K562 (cell line): ENCODE results near the gene NUDT21. TPM values are rescaled to one million over a fixed set of nuclear protein-coding genes. Genes with fewer than 3 reads are reported as not detected.

Experiments used
- CBFA2T2 ChIP-seq: fragments of 450-650 bp; conservative IDR thresholded peaks from 2 replicates; pipeline ENCODE4 v1.6.1; 2017; ENCODE audit warnings: mild to moderate bottlenecking
- CLOCK ChIP-seq: fragments of 250-450 bp; sonication (Bioruptor Pico); IDR thresholded peaks from 2 replicates; pipeline ENCODE4 v1.4.0; 2020; ENCODE audit warnings: mild to moderate bottlenecking, moderate library complexity, borderline replicate concordance
- CREM ChIP-seq: IDR thresholded peaks from 2 replicates; pipeline ENCODE4 v1.6.1; 2014; ENCODE audit warnings: antibody characterized with exemption, low read depth
- ETS2 ChIP-seq: IDR thresholded peaks from 2 replicates; pipeline ENCODE4 v1.6.1; 2016; ENCODE audit warnings: borderline replicate concordance, missing genetic modification characterization, mild to moderate bottlenecking, moderate library complexity, missing compliant biosample characterization; ENCODE audit not compliant: poor library complexity, severe bottlenecking
- HBP1 ChIP-seq: fragments of 450-650 bp; formaldehyde crosslinking; IDR thresholded peaks from 2 replicates; pipeline ENCODE4 v1.4.0; 2022; ENCODE audit warnings: missing genetic modification characterization
- JUNB ChIP-seq: fragments of 450-650 bp; formaldehyde crosslinking; conservative IDR thresholded peaks from 2 replicates; pipeline ENCODE4 v1.4.0; 2020; ENCODE audit warnings: mild to moderate bottlenecking
- LCOR ChIP-seq: sonication (generic); formaldehyde crosslinking; IDR thresholded peaks from 2 replicates; pipeline ENCODE4 v1.8.0; 2022; ENCODE audit warnings: mild to moderate bottlenecking, missing genetic modification reagents
- MCM7 ChIP-seq, 2 experiments: fragments of 450-650 bp; IDR thresholded peaks; 2 replicates each; pipeline ENCODE4 v1.6.1; 2016 to 2018
- MTA1 ChIP-seq: fragments of 450-650 bp; IDR thresholded peaks from 2 replicates; pipeline ENCODE4 v1.6.1; 2017; ENCODE audit warnings: borderline replicate concordance
- MYC ChIP-seq, 2 experiments: fragments of 250-450 bp in 1 of 2; sonication (Bioruptor Pico) in 1 of 2; IDR thresholded peaks; 2 replicates each; pipeline versions ENCODE4 v1.5.1 to v1.6.1; 2012 to 2021; ENCODE audit warnings: low read depth in 2 of 2, borderline replicate concordance in 1 of 2, improper control_type of control experiment in 1 of 2, low read length in 1 of 2, mild to moderate bottlenecking in 1 of 2, moderate library complexity in 1 of 2
- PML ChIP-seq: IDR thresholded peaks from 2 replicates; pipeline ENCODE4 v1.6.1; 2012; ENCODE audit warnings: low read length, inconsistent platforms
- SIN3A ChIP-seq, 2 experiments: fragments of 150-350 bp in 1 of 2; IDR thresholded peaks; 2 replicates each; pipeline ENCODE4 v1.6.1; 2011 to 2016; ENCODE audit warnings: borderline replicate concordance in 2 of 2, low read depth in 2 of 2, low read length in 2 of 2, mild to moderate bottlenecking in 2 of 2, moderate library complexity in 2 of 2; ENCODE audit not compliant: control insufficient read depth in 1 of 2
- SMAD1 ChIP-seq: fragments of 150-350 bp; IDR thresholded peaks from 2 replicates; pipeline ENCODE4 v1.6.1; 2014; ENCODE audit warnings: low read length, low read depth; ENCODE audit not compliant: partially characterized antibody
- TEAD1 ChIP-seq, 2 experiments: fragments of 450-650 bp in 1 of 2; sonication (generic) in 1 of 2; formaldehyde crosslinking; IDR thresholded peaks; 2 replicates each; pipeline versions ENCODE4 v1.4.0 to v1.8.0; 2020 to 2022; ENCODE audit warnings: mild to moderate bottlenecking in 2 of 2, missing genetic modification reagents in 1 of 2
- ZBTB1 ChIP-seq: sonication (generic); formaldehyde crosslinking; IDR thresholded peaks from 2 replicates; pipeline ENCODE4 v1.8.1; 2023; ENCODE audit warnings: missing genetic modification reagents, low read depth, mild to moderate bottlenecking, borderline replicate concordance
- ZNF23 ChIP-seq: fragments of 250-450 bp; sonication (Bioruptor Pico); IDR thresholded peaks from 2 replicates; pipeline ENCODE4 v1.4.0; 2020; ENCODE audit warnings: mild to moderate bottlenecking
- polyA plus RNA-seq, 8 experiments: library from polyadenylated mRNA; depleted of rRNA in 4 of 8; stranded (reverse) in 5 of 8; unstranded in 3 of 8; fragments of >200 nt; fragmentation: Nextera tagmentation in 2 of 8; fragmentation: Illumina TruSeq in 1 of 8; extraction: Ambion mirVana in 2 of 8; extraction: Trizol in 1 of 8; gene quantifications; 2 replicates each; pipeline versions ENCODE4 v1.2.1 to v1.2.3, GENCODE V29; 2011 to 2014; ENCODE audit warnings: inconsistent platforms in 1 of 8, missing spikeins in 1 of 8
- total RNA-seq, 7 experiments: library from RNA; depleted of rRNA in 6 of 7; stranded (reverse); fragments of >200 nt in 6 of 7; fragmentation: Illumina TruSeq in 2 of 7; extraction: Trizol in 2 of 7; gene quantifications; 2 replicates each; pipeline versions ENCODE4 v1.2.1 to v1.2.3, GENCODE V29; 2011 to 2021; ENCODE audit warnings: low replicate concordance in 1 of 7
- TF ChIP-seq, protein P1 (sequence below): sonication (generic); formaldehyde crosslinking; IDR thresholded peaks from 2 replicates; pipeline ENCODE4 v1.8.1; 2023; ENCODE audit warnings: mild to moderate bottlenecking, missing genetic modification reagents
- TF ChIP-seq, protein P2 (sequence below): sonication (generic); formaldehyde crosslinking; IDR thresholded peaks from 2 replicates; pipeline ENCODE4 v1.8.0; 2022; ENCODE audit warnings: missing genetic modification reagents, mild to moderate bottlenecking, borderline replicate concordance

The NUDT21 gene
- total and polyA plus RNA-seq, 9 of the 15 experiments (the other 6 are each of a cell fraction or from before 2014, with no cell fraction given), result 62.4 to 218 (median 121) TPM

DNA sequence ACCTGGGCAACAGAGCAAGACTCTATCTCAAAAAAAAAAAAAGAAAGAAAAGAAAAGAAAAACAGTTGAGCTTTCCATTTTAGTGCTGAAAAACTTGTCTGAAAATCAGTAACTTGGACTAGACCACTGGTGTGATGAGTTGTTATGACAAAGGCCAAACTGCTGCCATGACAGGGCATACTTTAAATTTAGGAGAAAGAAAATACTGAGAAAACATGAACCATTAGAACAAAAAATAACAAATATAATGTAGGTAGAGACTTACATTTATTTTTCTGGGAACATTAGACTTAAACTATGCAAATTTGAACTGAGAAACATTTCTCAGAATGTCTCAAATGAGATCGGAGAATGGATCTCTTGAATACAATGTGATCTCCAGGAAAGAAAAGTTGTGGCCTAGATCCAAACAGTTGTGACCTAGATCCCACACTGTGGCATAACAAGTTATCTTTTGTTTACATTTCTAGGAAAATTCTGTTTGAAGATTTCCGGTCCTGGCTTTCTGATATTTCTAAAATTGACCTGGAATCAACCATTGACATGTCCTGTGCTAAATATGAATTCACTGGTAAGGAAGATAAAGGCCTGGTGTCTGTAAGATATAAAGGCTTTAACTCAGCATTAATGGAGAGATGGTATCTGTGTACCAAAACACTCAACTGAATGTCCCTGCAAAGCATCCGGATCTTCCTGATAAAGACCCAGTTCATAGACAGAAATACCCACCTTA is 11.1 kb upstream of the NUDT21 start (continued):
- no peak for TF ChIP-seq LCOR (CRISPR knock-in tag)
- TF ChIP-seq ZBTB1 (CRISPR knock-in tag), result no peak
- TF ChIP-seq, protein P1, sequence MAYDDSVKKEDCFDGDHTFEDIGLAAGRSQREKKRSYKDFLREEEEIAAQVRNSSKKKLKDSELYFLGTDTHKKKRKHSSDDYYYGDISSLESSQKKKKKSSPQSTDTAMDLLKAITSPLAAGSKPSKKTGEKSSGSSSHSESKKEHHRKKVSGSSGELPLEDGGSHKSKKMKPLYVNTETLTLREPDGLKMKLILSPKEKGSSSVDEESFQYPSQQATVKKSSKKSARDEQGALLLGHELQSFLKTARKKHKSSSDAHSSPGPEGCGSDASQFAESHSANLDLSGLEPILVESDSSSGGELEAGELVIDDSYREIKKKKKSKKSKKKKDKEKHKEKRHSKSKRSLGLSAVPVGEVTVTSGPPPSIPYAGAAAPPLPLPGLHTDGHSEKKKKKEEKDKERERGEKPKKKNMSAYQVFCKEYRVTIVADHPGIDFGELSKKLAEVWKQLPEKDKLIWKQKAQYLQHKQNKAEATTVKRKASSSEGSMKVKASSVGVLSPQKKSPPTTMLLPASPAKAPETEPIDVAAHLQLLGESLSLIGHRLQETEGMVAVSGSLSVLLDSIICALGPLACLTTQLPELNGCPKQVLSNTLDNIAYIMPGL (CRISPR knock-in tag), result no peak
- no peak for TF ChIP-seq SIN3A (IDR thresholded peaks at IDR 0.05; ENCODE audit: borderline replicate concordance in 2 of 2, control insufficient read depth in 1 of 2, low read depth in 2 of 2, low read length in 2 of 2)
- peak; percentile 91 for TF ChIP-seq CBFA2T2
- no peak for TF ChIP-seq SMAD1
- peak; percentile 39; the same call in 1 of the 2 replicates for TF ChIP-seq CREM
- TF ChIP-seq JUNB (CRISPR knock-in tag), result no peak
- TF ChIP-seq, protein P2, sequence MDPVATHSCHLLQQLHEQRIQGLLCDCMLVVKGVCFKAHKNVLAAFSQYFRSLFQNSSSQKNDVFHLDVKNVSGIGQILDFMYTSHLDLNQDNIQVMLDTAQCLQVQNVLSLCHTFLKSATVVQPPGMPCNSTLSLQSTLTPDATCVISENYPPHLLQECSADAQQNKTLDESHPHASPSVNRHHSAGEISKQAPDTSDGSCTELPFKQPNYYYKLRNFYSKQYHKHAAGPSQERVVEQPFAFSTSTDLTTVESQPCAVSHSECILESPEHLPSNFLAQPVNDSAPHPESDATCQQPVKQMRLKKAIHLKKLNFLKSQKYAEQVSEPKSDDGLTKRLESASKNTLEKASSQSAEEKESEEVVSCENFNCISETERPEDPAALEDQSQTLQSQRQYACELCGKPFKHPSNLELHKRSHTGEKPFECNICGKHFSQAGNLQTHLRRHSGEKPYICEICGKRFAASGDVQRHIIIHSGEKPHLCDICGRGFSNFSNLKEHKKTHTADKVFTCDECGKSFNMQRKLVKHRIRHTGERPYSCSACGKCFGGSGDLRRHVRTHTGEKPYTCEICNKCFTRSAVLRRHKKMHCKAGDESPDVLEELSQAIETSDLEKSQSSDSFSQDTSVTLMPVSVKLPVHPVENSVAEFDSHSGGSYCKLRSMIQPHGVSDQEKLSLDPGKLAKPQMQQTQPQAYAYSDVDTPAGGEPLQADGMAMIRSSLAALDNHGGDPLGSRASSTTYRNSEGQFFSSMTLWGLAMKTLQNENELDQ, result no peak
- no peak for TF ChIP-seq MCM7 (IDR thresholded peaks at IDR 0.05)
- peak in 1 of 2 experiments; percentile 61; a peak in 2 of 4 replicates for TF ChIP-seq TEAD1 (CRISPR knock-in tag; IDR thresholded peaks at IDR 0.05)
- TF ChIP-seq CLOCK (CRISPR knock-in tag), result no peak
- 0 out of 2 replicates have a peak, but pooled peaks have one; percentile 54 for TF ChIP-seq MTA1
- no peak for TF ChIP-seq ETS2 (tag)
- peak; percentile 11; the same call in 1 of the 2 replicates for TF ChIP-seq MYC (IDR thresholded peaks at IDR 0.05; ENCODE audit: low read depth, low read length)
- TF ChIP-seq MYC (CRISPR knock-in tag; IDR thresholded peaks at IDR 0.05; ENCODE audit: borderline replicate concordance, low read depth), result no peak
- no peak for TF ChIP-seq ZNF23 (CRISPR knock-in tag)
- TF ChIP-seq PML, result peak; percentile 89
- TF ChIP-seq HBP1, result no peak
